C4-2B (cell line): ENCODE results near the gene NCBP3.

Source experiments
- ZFX ChIP-seq: fragments of 450-650 bp; IDR thresholded peaks from 2 replicates; pipeline ENCODE4 v1.6.1; 2017
- TF ChIP-seq, protein P1 (sequence below): fragments of 450-650 bp; conservative IDR thresholded peaks from 2 replicates; pipeline ENCODE4 v1.5.1; 2017; ENCODE audit warnings: mild to moderate bottlenecking

DNA sequence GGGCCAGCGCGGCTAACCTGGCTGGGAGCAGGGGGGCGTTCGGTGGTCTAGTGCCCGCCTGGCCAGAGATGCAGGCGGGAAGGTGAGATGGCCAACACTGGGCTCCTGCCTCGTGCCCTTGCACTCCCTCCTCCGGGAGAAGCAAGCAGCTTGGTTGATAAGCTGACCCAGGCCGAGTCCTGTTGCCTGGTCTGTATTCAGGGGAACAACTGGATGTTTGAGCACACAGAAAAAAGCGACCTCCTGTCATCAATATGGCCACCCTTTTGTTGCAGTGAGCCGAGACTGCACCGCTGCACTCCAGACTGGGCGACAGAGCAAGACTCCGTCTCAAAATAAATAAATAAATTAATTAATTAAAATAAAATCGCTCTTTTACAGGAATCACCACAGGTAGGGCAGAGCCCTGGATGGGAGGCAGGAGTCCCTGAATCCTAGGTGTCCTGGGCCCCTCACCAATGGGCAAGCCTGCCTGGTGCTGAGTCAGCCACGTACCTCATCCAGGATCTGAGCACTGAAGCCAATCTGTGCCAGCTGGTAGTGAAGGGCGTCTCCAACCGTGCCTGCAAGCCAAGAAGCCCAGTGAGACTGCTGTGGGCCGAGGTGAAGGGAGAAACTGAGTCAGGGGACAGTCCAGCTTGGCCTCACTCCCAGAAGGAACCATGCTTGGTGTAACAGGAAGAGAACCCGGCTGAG is 90.6 kb downstream of the NCBP3 start:
- TF ChIP-seq, protein P1, sequence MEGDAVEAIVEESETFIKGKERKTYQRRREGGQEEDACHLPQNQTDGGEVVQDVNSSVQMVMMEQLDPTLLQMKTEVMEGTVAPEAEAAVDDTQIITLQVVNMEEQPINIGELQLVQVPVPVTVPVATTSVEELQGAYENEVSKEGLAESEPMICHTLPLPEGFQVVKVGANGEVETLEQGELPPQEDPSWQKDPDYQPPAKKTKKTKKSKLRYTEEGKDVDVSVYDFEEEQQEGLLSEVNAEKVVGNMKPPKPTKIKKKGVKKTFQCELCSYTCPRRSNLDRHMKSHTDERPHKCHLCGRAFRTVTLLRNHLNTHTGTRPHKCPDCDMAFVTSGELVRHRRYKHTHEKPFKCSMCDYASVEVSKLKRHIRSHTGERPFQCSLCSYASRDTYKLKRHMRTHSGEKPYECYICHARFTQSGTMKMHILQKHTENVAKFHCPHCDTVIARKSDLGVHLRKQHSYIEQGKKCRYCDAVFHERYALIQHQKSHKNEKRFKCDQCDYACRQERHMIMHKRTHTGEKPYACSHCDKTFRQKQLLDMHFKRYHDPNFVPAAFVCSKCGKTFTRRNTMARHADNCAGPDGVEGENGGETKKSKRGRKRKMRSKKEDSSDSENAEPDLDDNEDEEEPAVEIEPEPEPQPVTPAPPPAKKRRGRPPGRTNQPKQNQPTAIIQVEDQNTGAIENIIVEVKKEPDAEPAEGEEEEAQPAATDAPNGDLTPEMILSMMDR: no peak
- TF ChIP-seq ZFX: no peak
